ENCODE measurements around the gene SLC10A7. TPM values are rescaled to one million over a fixed set of nuclear protein-coding genes. Genes with fewer than 3 reads are reported as not detected.

SLC10A7 gene
- total and polyA plus RNA-seq, 2 donors from 2014 or later: 1.9 to 15.1 TPM

GRCh38 chr4:146428298-146428697 lies 93.4 kb downstream of the SLC10A7 start:
- intact Hi-C loops (cut with DNase I): no loop called here
- peak; percentile 11 for FAIRE-seq
- DNase-seq: no peak
- no peak for TF ChIP-seq CTCF (IDR thresholded peaks at IDR 0.05; ENCODE audit: borderline replicate concordance, extremely low read depth, insufficient read depth)
- Histone ChIP-seq H3K4me1 (ENCODE audit: control insufficient read depth in 2 of 3, insufficient read depth in 2 of 3, low read depth in 1 of 3, low read length in 3 of 3) (no peaks in the 10 kb centered on the region), H3K9me3 (ENCODE audit: control insufficient read depth in 2 of 3, insufficient read depth in 1 of 3, low read length in 3 of 3) (no peaks in the 10 kb centered on the region), H3K4me3 (ENCODE audit: low read length in 3 of 3) (no peak overlapping the region), H3K27ac (ENCODE audit: low read depth in 2 of 2, low read length in 2 of 2) (no peak overlapping the region), H3K36me3 (ENCODE audit: control insufficient read depth in 2 of 3, insufficient read depth in 3 of 3, low read length in 3 of 3) (no peaks in the 10 kb centered on the region), H3K9ac (ENCODE audit: low read length in 3 of 3) (no peak overlapping the region), H3K27me3 (ENCODE audit: control insufficient read depth, insufficient read depth, low read length) (no peaks in the 10 kb centered on the region)

- intact Hi-C loops (cut with DNase I): no loop called here
- Histone ChIP-seq H3K4me1 (ENCODE audit: control insufficient read depth in 2 of 3, insufficient read depth in 2 of 3, low read depth in 1 of 3, low read length in 3 of 3) (no peaks in the 10 kb centered on the region), H3K4me3 (ENCODE audit: low read length in 3 of 3) (no peak overlapping the region), H3K27ac (ENCODE audit: low read depth in 2 of 2, low read length in 2 of 2) (no peak overlapping the region), H3K9ac (ENCODE audit: low read length in 3 of 3) (no peak overlapping the region), H3K36me3 (ENCODE audit: control insufficient read depth in 2 of 3, insufficient read depth in 3 of 3, low read length in 3 of 3) (no peaks in the 10 kb centered on the region), H3K9me3 (ENCODE audit: control insufficient read depth in 2 of 3, insufficient read depth in 1 of 3, low read length in 3 of 3) (no peaks in the 10 kb centered on the region), H3K27me3 (ENCODE audit: control insufficient read depth, insufficient read depth, low read length) (no peaks in the 10 kb centered on the region)
- DNase-seq: peak in 2 of 5 donors; percentile 21 to 25
- FAIRE-seq: no peak
- no peak for TF ChIP-seq CTCF (IDR thresholded peaks at IDR 0.05; ENCODE audit: borderline replicate concordance, extremely low read depth, insufficient read depth)
Observed at GRCh38 chr4:146417822-146418221, 103.9 kb downstream of the SLC10A7 start.

- intact Hi-C loops (cut with DNase I): no loop called here
- no peak for FAIRE-seq
- Histone ChIP-seq H3K27ac (ENCODE audit: low read depth in 2 of 2, low read length in 2 of 2) (no peak overlapping the region), H3K27me3 (ENCODE audit: control insufficient read depth, insufficient read depth, low read length) (no peaks in the 10 kb centered on the region), H3K9ac (ENCODE audit: low read length in 3 of 3) (no peak overlapping the region), H3K4me1 (ENCODE audit: control insufficient read depth in 2 of 3, insufficient read depth in 2 of 3, low read depth in 1 of 3, low read length in 3 of 3) (no peaks in the 10 kb centered on the region), H3K36me3 (ENCODE audit: control insufficient read depth in 2 of 3, insufficient read depth in 3 of 3, low read length in 3 of 3) (no peaks in the 10 kb centered on the region), H3K9me3 (ENCODE audit: control insufficient read depth in 2 of 3, insufficient read depth in 1 of 3, low read length in 3 of 3) (no peaks in the 10 kb centered on the region), H3K4me3 (ENCODE audit: low read length in 3 of 3) (no peak overlapping the region)
- TF ChIP-seq CTCF (IDR thresholded peaks at IDR 0.05; ENCODE audit: borderline replicate concordance, extremely low read depth, insufficient read depth): no peak
- no peak for DNase-seq
Observed at GRCh38 chr4:146415829-146416228, 105.9 kb downstream of the SLC10A7 start.

DNA sequence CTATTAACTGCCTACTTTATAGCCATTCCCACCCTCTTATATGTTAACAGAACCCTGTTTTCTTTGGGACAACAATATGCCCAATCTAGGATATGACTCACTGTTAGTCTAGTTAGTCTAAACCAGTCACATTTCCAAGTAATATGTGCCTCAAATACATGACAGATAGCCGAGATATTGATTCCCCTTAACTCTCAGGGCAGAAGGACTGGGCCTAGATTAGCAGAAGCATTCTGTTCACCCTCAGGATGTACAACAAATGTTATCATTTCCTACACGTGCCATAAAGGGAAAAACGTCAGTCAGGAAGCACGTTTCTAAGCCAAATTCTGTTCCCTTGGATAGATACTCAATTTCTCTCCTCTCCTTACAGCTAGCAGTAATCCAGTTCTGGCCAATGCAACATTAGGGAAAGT lies 114.1 kb downstream of the SLC10A7 start:
- H3K36me3 ChIP-seq (ENCODE audit: control insufficient read depth in 2 of 3, insufficient read depth in 3 of 3, low read length in 3 of 3): no peaks in the 10 kb centered on the region
- no peak overlapping the region for H3K27ac ChIP-seq (ENCODE audit: low read depth in 2 of 2, low read length in 2 of 2)
- H3K27me3 ChIP-seq (ENCODE audit: control insufficient read depth, insufficient read depth, low read length): no peaks in the 10 kb centered on the region
- H3K9me3 ChIP-seq (ENCODE audit: control insufficient read depth in 2 of 3, insufficient read depth in 1 of 3, low read length in 3 of 3): no peaks in the 10 kb centered on the region
- no peak for DNase-seq
- no peak overlapping the region for H3K4me3 ChIP-seq (ENCODE audit: low read length in 3 of 3)
- no peak overlapping the region for H3K9ac ChIP-seq (ENCODE audit: low read length in 3 of 3)
- intact Hi-C loops (cut with DNase I): no loop called here
- FAIRE-seq: no peak
- no peaks in the 10 kb centered on the region for H3K4me1 ChIP-seq (ENCODE audit: control insufficient read depth in 2 of 3, insufficient read depth in 2 of 3, low read depth in 1 of 3, low read length in 3 of 3)
- TF ChIP-seq CTCF (IDR thresholded peaks at IDR 0.05; ENCODE audit: borderline replicate concordance, extremely low read depth, insufficient read depth): no peak
